Activated B cell treated with CpG ODN at 0.5 μM for 24 hours (primary cell): ENCODE data around the gene XYLT1. TPM values are rescaled to one million over a fixed set of nuclear protein-coding genes. Genes with fewer than 3 reads are reported as not detected.

Experiments used
- ATAC-seq: fragments of 200-7000 bp; cut with Tn5 transposase; one replicate; pipeline ENCODE4 v1.10.0; 2021; ENCODE audit warnings: low read depth, mild to moderate bottlenecking, moderate library complexity
- CTCF ChIA-PET: fragments of 350-600 bp; sonication (Branson Sonifier 250); formaldehyde crosslinking; loops from one replicate; lab custom pipeline; 2021; ENCODE audit warnings: antibody characterized with exemption; lab: Charles Lee
- POLR2A ChIA-PET: fragments of 350-600 bp; sonication (Branson Sonifier 250); formaldehyde crosslinking; loops from one replicate; lab custom pipeline; 2021; ENCODE audit warnings: antibody characterized with exemption; lab: Charles Lee
- DNase-seq: peaks from one replicate; pipeline ENCODE4 v3.0.0; 2022
- H3K27ac Mint-ChIP-seq: one replicate; pipeline ENCODE4 v1.8.0; 2020; ENCODE audit warnings: mixed read lengths
- H3K27me3 Mint-ChIP-seq: one replicate; pipeline ENCODE4 v1.8.0; 2021; ENCODE audit warnings: mixed read lengths
- H3K36me3 Mint-ChIP-seq: one replicate; pipeline ENCODE4 v1.8.0; 2021; ENCODE audit warnings: low read depth, mixed read lengths
- H3K4me1 Mint-ChIP-seq: one replicate; pipeline ENCODE4 v1.8.0; 2021; ENCODE audit warnings: mixed read lengths
- H3K4me3 Mint-ChIP-seq: one replicate; pipeline ENCODE4 v1.8.0; 2020; ENCODE audit warnings: mild to moderate bottlenecking, mixed read lengths
- H3K9me3 Mint-ChIP-seq: one replicate; pipeline ENCODE4 v1.8.0; 2020; ENCODE audit warnings: mixed read lengths
- intact Hi-C: fragments of 100-400 bp; cut with micrococcal nuclease; formaldehyde crosslinking; loops from one replicate; pipeline ENCODE4 v1.15.1; 2024
- total RNA-seq: library from RNA; stranded (reverse); gene quantifications from 2 replicates; pipeline ENCODE4 v1.2.3, GENCODE V29; 2022
- TF ChIP-seq, protein P1 (sequence below): fragments of 200-600 bp; IDR thresholded peaks from one replicate; pipeline ENCODE4 v1.8.0; 2022; ENCODE audit warnings: antibody characterized with exemption, mild to moderate bottlenecking

Gene XYLT1
- total RNA-seq, 1 donor from 2014 or later, result 17.0 TPM

GRCh38 chr16:17356243-17356933, 114.4 kb downstream of the XYLT1 start:
- POLR2A ChIA-PET, result no interaction called here
- Mint-ChIP-seq H3K27ac (no peak overlapping the region), H3K27me3 (no peaks in the 10 kb centered on the region), H3K4me3 (no peak overlapping the region), H3K36me3 (peaks cover 17% of the 10 kb centered on the region), H3K9me3 (no peaks in the 10 kb centered on the region), H3K4me1 (peaks cover 44% of the 10 kb centered on the region)
- intact Hi-C loops, result no loop called here
- DNase-seq (no peak), ATAC-seq (no peak)
- TF ChIP-seq, protein P1, sequence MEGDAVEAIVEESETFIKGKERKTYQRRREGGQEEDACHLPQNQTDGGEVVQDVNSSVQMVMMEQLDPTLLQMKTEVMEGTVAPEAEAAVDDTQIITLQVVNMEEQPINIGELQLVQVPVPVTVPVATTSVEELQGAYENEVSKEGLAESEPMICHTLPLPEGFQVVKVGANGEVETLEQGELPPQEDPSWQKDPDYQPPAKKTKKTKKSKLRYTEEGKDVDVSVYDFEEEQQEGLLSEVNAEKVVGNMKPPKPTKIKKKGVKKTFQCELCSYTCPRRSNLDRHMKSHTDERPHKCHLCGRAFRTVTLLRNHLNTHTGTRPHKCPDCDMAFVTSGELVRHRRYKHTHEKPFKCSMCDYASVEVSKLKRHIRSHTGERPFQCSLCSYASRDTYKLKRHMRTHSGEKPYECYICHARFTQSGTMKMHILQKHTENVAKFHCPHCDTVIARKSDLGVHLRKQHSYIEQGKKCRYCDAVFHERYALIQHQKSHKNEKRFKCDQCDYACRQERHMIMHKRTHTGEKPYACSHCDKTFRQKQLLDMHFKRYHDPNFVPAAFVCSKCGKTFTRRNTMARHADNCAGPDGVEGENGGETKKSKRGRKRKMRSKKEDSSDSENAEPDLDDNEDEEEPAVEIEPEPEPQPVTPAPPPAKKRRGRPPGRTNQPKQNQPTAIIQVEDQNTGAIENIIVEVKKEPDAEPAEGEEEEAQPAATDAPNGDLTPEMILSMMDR, result no peak
- CTCF ChIA-PET, result no interaction called here

DNA sequence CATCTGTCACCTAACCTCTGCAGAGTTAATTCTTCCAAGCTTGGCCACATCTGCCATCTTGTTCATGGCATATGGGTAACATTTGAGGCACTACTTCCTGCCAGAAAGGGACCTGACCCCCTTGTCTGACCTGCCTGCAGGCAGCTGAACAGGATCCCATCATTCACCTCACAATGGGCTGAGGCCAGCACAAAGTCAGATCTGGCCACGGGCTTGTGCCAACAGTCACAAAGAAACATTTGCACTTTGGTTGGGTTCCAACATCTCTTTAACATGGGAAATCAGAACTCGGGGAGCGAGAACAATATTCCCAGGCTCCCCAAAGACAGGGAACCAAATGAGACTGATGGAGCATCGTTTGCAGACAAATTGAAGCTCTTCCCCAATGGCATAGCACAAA, 116.1 kb downstream of the XYLT1 start:
- no peak for ATAC-seq
- intact Hi-C loops, result no loop called here
- H3K27ac Mint-ChIP-seq, result no peak overlapping the region
- DNase-seq, result no peak
- H3K4me1 Mint-ChIP-seq, result peaks cover 30% of the 10 kb centered on the region
- CTCF ChIA-PET, result interaction anchor here (0.8 kb wide), 1 partner anchor 23 kb away, joined by 4 read pairs; no protein-coding TSS in a partner anchor
- H3K27me3 Mint-ChIP-seq, result no peaks in the 10 kb centered on the region
- H3K4me3 Mint-ChIP-seq, result no peak overlapping the region
- H3K36me3 Mint-ChIP-seq, result peaks cover 25% of the 10 kb centered on the region
- TF ChIP-seq, protein P1, result no peak
- H3K9me3 Mint-ChIP-seq, result no peaks in the 10 kb centered on the region
- POLR2A ChIA-PET, result no interaction called here

GRCh38 chr16:17354141-17354601, 116.6 kb downstream of the XYLT1 start:
- Mint-ChIP-seq H3K9me3 (no peaks in the 10 kb centered on the region), H3K27me3 (no peaks in the 10 kb centered on the region), H3K4me1 (peaks cover 27% of the 10 kb centered on the region), H3K27ac (no peak overlapping the region), H3K4me3 (no peak overlapping the region), H3K36me3 (peaks cover 25% of the 10 kb centered on the region)
- TF ChIP-seq, protein P1, result no peak
- CTCF ChIA-PET, result interaction anchor here (0.8 kb wide), 2 partner anchors 24 to 85 kb away, joined by 3 to 4 read pairs; no protein-coding TSS in a partner anchor
- intact Hi-C loops, result no loop called here
- ATAC-seq (no peak), DNase-seq (no peak)
- POLR2A ChIA-PET, result no interaction called here

DNA sequence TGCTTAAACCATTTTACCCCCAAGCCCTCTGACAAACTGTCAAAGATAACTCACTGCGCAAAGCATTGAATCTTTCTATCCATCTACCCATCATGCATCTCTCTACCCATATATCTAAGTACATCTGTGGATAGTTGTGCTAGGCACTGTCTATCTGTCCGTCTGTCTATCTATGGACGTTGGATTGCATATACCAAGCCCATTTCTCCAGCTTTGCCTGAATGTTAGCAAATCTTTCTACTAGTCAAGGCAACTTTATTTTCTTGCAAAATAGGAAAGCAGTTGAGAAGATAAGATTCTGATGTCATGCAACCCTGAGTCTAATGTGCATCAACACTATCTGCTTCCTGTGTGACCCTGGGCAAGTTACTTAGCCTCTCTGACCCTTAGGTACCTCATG, 117.2 kb downstream of the XYLT1 start:
- intact Hi-C loops, result no loop called here
- Mint-ChIP-seq H3K36me3 (peaks cover 25% of the 10 kb centered on the region), H3K27ac (no peak overlapping the region), H3K9me3 (no peaks in the 10 kb centered on the region), H3K27me3 (no peaks in the 10 kb centered on the region), H3K4me3 (no peak overlapping the region), H3K4me1 (peaks cover 27% of the 10 kb centered on the region)
- TF ChIP-seq, protein P1, result no peak
- DNase-seq, result no peak
- ChIA-PET CTCF (interaction anchor here (0.8 kb wide), 2 partner anchors 24 to 84 kb away, joined by 3 to 4 read pairs; no protein-coding TSS in a partner anchor), POLR2A (no interaction called here)
- ATAC-seq, result no peak

DNA sequence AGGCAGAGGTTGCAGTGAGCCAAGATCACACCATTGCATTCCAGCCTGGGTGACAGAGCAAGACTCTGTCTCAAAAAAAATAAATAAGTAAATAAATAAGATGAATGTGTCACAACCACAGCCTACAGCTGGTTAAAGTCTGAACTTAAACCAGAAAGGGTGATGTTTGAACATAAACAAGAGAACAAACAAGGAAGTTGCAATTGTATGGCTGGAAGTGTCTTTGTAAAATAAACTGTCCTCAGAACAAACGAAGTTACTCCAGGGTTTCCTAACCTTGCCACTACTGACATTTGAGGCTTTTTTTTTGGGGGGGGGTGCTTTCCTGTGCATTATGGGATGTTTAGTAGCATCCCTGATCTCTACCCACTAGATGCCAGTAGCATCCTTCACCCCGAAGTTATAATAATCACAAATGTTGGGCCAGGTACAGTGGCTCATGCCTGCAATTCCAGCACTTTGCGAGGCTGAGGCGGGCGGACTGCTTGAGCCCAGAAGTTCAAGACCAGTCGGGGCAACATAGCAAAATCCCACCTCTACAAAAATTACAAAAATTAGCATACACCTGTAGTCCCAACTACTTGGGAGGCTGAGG, 119.2 kb downstream of the XYLT1 start:
- CTCF ChIA-PET, result interaction anchor here (0.7 kb wide), 1 partner anchor 107 kb away, joined by 3 read pairs; no protein-coding TSS in a partner anchor

More for the DNA sequence above, 119.2 kb downstream of the XYLT1 start:
- POLR2A ChIA-PET, result interaction anchor here (0.7 kb wide), 1 partner anchor 25 kb away, joined by 4 read pairs; no protein-coding TSS in a partner anchor
- ATAC-seq (no peak), DNase-seq (no peak)
- Mint-ChIP-seq H3K4me1 (peaks cover 42% of the 10 kb centered on the region), H3K27ac (no peak overlapping the region), H3K9me3 (no peaks in the 10 kb centered on the region), H3K27me3 (no peaks in the 10 kb centered on the region), H3K4me3 (no peak overlapping the region), H3K36me3 (peaks cover 15% of the 10 kb centered on the region)
- intact Hi-C loops, result no loop called here
- TF ChIP-seq, protein P1, result no peak
